ENCODE results near the gene REEP2.

GRCh38 chr5:138449501-138450239 is 10.8 kb downstream of the REEP2 start:
- TF ChIP-seq, protein P1, sequence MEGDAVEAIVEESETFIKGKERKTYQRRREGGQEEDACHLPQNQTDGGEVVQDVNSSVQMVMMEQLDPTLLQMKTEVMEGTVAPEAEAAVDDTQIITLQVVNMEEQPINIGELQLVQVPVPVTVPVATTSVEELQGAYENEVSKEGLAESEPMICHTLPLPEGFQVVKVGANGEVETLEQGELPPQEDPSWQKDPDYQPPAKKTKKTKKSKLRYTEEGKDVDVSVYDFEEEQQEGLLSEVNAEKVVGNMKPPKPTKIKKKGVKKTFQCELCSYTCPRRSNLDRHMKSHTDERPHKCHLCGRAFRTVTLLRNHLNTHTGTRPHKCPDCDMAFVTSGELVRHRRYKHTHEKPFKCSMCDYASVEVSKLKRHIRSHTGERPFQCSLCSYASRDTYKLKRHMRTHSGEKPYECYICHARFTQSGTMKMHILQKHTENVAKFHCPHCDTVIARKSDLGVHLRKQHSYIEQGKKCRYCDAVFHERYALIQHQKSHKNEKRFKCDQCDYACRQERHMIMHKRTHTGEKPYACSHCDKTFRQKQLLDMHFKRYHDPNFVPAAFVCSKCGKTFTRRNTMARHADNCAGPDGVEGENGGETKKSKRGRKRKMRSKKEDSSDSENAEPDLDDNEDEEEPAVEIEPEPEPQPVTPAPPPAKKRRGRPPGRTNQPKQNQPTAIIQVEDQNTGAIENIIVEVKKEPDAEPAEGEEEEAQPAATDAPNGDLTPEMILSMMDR (IDR thresholded peaks at IDR 0.05; ENCODE audit: insufficient read depth, low read depth, low read length), result peak; percentile 87
- TF ChIP-seq EZH2 (IDR thresholded peaks at IDR 0.05; ENCODE audit: insufficient read depth, low read length), result no peak
